ENCODE data around the gene SRSF7. TPM values are rescaled to one million over a fixed set of nuclear protein-coding genes. Genes with fewer than 3 reads are reported as not detected.
"Not testable (repeated sequence)": the region's sequence is repeated elsewhere in the genome, so short reads cannot be mapped to it uniquely, and the experiment has no call there.

SRSF7 gene
- total and polyA plus RNA-seq, 9 of the 15 experiments (the other 6 are each of a cell fraction or from before 2014, with no cell fraction given), result 219 to 726 (median 375) TPM

DNA sequence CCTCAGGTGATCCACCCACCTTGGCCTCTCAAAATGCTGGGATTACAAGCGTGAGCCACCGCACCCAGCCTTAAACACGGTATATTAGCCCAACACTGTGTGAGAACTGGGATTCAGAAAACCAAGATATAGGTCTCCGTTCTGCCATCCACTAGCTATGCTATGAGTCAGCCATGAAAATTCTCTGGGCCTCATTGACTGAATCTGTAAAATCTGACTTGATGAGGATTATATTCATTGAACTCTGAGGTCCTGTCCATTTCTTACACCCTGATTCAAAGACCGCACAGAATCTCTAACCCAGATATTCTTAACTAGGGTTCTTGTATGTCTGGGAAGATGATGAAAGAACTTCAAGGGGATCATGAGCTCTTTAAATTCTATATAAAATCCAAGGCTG lies 47.8 kb downstream of the SRSF7 start:
- POLR2A ChIA-PET, result interaction anchor here (1.2 to 1.9 kb wide), 3 partner anchors 41 to 121 kb away, joined by 4 to 6 read pairs (median 5); partner anchors contain the start of gene SRSF7
- FAIRE-seq, result peak; percentile 58
- H3K4me2 ChIP-seq (ENCODE audit: insufficient read depth, low read length); H3K4me1 ChIP-seq (replicated peaks in 1 of 2; ENCODE audit: control insufficient read depth in 2 of 2, insufficient read depth in 2 of 2, low read length in 2 of 2); H3K79me2 ChIP-seq (ENCODE audit: control insufficient read depth, insufficient read depth, low read length); H3K9me3 ChIP-seq (replicated peaks; ENCODE audit: control insufficient read depth, insufficient read depth, low read depth, low read length); H3K9ac ChIP-seq (ENCODE audit: insufficient read depth in 1 of 2, low read depth in 2 of 2, low read length in 2 of 2); BruUV-seq (replicated peaks); in situ Hi-C loops (cut with MboI); ATAC-seq; H3K27ac ChIP-seq (ENCODE audit: extremely low read depth, low read depth, low read length); H3K9me1 ChIP-seq (ENCODE audit: control insufficient read depth, insufficient read depth, low read length); H3K36me3 ChIP-seq (ENCODE audit: control insufficient read depth, insufficient read depth, low read length); H2AFZ ChIP-seq (ENCODE audit: low read depth, low read length); H3K4me3 ChIP-seq; H3K27me3 ChIP-seq (ENCODE audit: control insufficient read depth in 2 of 2, insufficient read depth in 2 of 2, low read length in 2 of 2); H4K20me1 ChIP-seq (replicated peaks; ENCODE audit: control insufficient read depth, insufficient read depth, low read length); CTCF ChIA-PET (ENCODE audit: low intra/inter-chr PET ratio); intact Hi-C loops (cut with micrococcal nuclease); DNase-seq (ENCODE audit: extremely low read depth in 1 of 4, low spot score in 3 of 4): not testable (repeated sequence)
- WGBS (ENCODE audit: insufficient coverage, low coverage, missing lambda C conversion rate), result 86% methylated on average over 5 of the region's 5 CpGs

DNA sequence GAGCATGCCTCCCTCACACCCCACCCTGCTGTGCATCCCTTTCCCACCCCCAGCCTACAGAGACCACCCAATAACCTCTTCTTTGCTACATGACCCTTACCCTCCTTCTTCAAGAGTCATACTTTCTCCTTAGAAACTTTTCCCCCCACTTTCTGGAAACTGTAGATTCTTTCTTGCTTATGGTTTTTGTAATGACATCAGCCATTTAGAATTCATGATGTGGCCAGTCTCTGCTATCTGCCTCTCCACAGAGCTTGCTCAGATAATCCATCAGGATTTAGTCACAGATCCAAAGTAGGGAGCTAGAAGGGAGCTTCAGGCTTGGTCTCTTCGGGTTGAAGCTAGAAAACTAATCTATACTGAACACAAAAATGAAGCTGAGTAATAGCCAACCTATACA lies 48.7 kb downstream of the SRSF7 start:
- no peak overlapping the region for H3K4me3 ChIP-seq
- H3K4me2 ChIP-seq (ENCODE audit: insufficient read depth, low read length), result no peak overlapping the region
- no peak overlapping the region for H3K9ac ChIP-seq (ENCODE audit: insufficient read depth in 1 of 2, low read depth in 2 of 2, low read length in 2 of 2)
- H3K9me1 ChIP-seq (ENCODE audit: control insufficient read depth, insufficient read depth, low read length), result no peaks in the 10 kb centered on the region
- in situ Hi-C loops (cut with MboI), result no loop called here
- peaks cover 2 to 9% of the 10 kb centered on the region in 2 experiments; a peak in 3 of 5 replicates for H3K4me1 ChIP-seq (replicated peaks in 1 of 2; ENCODE audit: control insufficient read depth in 2 of 2, insufficient read depth in 2 of 2, low read length in 2 of 2)
- no peaks in the 10 kb centered on the region for H3K9me3 ChIP-seq (replicated peaks; ENCODE audit: control insufficient read depth, insufficient read depth, low read depth, low read length)
- POLR2A ChIA-PET, result interaction anchor here (0.8 to 1.9 kb wide), 3 partner anchors 21 to 121 kb away, joined by 3 to 5 read pairs (median 4); no protein-coding TSS in a partner anchor
- intact Hi-C loops (cut with micrococcal nuclease), result no loop called here
- H3K27me3 ChIP-seq (ENCODE audit: control insufficient read depth in 2 of 2, insufficient read depth in 2 of 2, low read length in 2 of 2), result no peaks in the 10 kb centered on the region
- FAIRE-seq, result peak; percentile 78
- no peaks in the 10 kb centered on the region; the same call in 2 of the 3 replicates for H3K79me2 ChIP-seq (ENCODE audit: control insufficient read depth, insufficient read depth, low read length)
- H4K20me1 ChIP-seq (replicated peaks; ENCODE audit: control insufficient read depth, insufficient read depth, low read length), result no peaks in the 10 kb centered on the region
- BruUV-seq (replicated peaks), result no TSS peak
- DNase-seq (ENCODE audit: extremely low read depth in 1 of 4, low spot score in 3 of 4), result peak in 1 of 4 experiments; percentile 60
- peak overlapping the region; percentile 23; the same call in 1 of the 3 replicates for H3K27ac ChIP-seq (ENCODE audit: extremely low read depth, low read depth, low read length)
- 5% methylated on average over 1 of the region's 1 CpG for WGBS (ENCODE audit: insufficient coverage, low coverage, missing lambda C conversion rate)
- CTCF ChIA-PET (ENCODE audit: low intra/inter-chr PET ratio), result no interaction called here
- H2AFZ ChIP-seq (ENCODE audit: low read depth, low read length), result no peak overlapping the region
- no peaks in the 10 kb centered on the region for H3K36me3 ChIP-seq (ENCODE audit: control insufficient read depth, insufficient read depth, low read length)
- peak; percentile 38; the same call in 2 of the 3 replicates for ATAC-seq
- no peak for TF ChIP-seq ETV5 (CRISPR knock-in tag; IDR thresholded peaks at IDR 0.05; ENCODE audit: low read depth)
- peak; percentile 72 for TF ChIP-seq TCF3 (CRISPR knock-in tag; IDR thresholded peaks at IDR 0.05)
- TF ChIP-seq NCOA6 (IDR thresholded peaks at IDR 0.05), result no peak
- no peak for TF ChIP-seq ZNF354B (CRISPR knock-in tag; IDR thresholded peaks at IDR 0.05)
- TF ChIP-seq POLR2AphosphoS5 (IDR thresholded peaks at IDR 0.05; ENCODE audit: control insufficient read depth, insufficient read depth, low read depth, low read length), result peak; percentile 47; the same call in 1 of the 2 replicates
- peak; percentile 31; the same call in 1 of the 2 replicates for TF ChIP-seq JUND (IDR thresholded peaks at IDR 0.05; ENCODE audit: borderline replicate concordance, low read depth, low read length)
- no peak for TF ChIP-seq JUND (tag; IDR thresholded peaks at IDR 0.05; ENCODE audit: borderline replicate concordance, low read depth, low read length)
- peak; percentile 34 for TF ChIP-seq MEIS2 (IDR thresholded peaks at IDR 0.05; ENCODE audit: partially characterized antibody)
- no peak for TF ChIP-seq POLR3G (IDR thresholded peaks at IDR 0.05; ENCODE audit: extremely low read depth, insufficient read length, insufficient replicate concordance)
- TF ChIP-seq TAL1 (IDR thresholded peaks at IDR 0.05), result peak; percentile 46
- TF ChIP-seq GATA2 (CRISPR knock-in tag; IDR thresholded peaks at IDR 0.05), result peak; percentile 18; the same call in 1 of the 2 replicates
- TF ChIP-seq, protein P1, sequence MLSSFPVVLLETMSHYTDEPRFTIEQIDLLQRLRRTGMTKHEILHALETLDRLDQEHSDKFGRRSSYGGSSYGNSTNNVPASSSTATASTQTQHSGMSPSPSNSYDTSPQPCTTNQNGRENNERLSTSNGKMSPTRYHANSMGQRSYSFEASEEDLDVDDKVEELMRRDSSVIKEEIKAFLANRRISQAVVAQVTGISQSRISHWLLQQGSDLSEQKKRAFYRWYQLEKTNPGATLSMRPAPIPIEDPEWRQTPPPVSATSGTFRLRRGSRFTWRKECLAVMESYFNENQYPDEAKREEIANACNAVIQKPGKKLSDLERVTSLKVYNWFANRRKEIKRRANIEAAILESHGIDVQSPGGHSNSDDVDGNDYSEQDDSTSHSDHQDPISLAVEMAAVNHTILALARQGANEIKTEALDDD (IDR thresholded peaks at IDR 0.05), result peak; percentile 37; the same call in 1 of the 2 replicates
- peak; percentile 69 for TF ChIP-seq ARID1B (IDR thresholded peaks at IDR 0.05)
- TF ChIP-seq, protein P2, sequence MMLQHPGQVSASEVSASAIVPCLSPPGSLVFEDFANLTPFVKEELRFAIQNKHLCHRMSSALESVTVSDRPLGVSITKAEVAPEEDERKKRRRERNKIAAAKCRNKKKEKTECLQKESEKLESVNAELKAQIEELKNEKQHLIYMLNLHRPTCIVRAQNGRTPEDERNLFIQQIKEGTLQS (IDR thresholded peaks at IDR 0.05), result peak; percentile 69
- TF ChIP-seq, protein P2 (CRISPR knock-in tag; conservative IDR thresholded peaks at IDR 0.05), result no peak
- TF ChIP-seq SMARCA4 (IDR thresholded peaks at IDR 0.05), result peak; percentile 65
- peak; percentile 38; the same call in 1 of the 2 replicates for TF ChIP-seq CBFA2T2 (conservative IDR thresholded peaks at IDR 0.05)

All from K562 (cell line).